HG02970 (cell line): ENCODE data around the gene CTNNA3.

Experiments
- ATAC-seq: cut with Tn5 transposase; IDR thresholded peaks from one replicate; pipeline ENCODE4 v1.9.1; 2021; ENCODE audit warnings: mild to moderate bottlenecking, moderate library complexity, moderate number of reproducible peaks; ENCODE audit not compliant: unreplicated experiment, low FRiP score

The CTNNA3 gene

GRCh38 chr10:66284621-66285020 lies 1411.4 kb downstream of the CTNNA3 start:
- ATAC-seq = no peak

DNA sequence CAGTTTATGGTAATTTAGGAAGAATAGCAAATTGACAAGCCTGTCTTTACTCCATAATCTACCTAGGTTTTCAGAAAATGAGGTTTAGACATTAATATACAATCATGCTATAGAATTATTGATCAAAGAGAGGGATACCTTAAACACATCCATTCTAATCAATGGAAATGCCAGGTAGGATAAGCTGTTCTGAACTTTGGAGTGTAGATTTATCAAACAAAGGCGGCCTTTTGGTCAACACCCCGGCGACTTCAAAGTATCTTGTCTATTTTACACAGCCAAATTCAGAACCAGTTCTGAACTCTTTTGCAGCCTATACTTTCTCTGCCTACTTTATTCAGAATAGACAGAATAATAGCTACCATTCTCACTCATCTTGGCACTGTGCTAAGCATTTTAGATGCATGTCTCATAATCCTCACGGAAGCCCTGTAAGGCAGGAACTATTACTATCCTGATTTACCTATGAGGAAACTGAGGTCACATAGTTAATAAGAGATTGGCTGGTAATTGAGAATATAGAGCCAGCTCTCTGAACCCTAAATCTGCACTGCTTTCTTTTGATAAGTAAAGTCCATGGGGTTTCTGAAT lies 1412.0 kb downstream of the CTNNA3 start:
- ATAC-seq = no peak

GRCh38 chr10:66283064-66283463 lies 1412.9 kb downstream of the CTNNA3 start:
- ATAC-seq = no peak

GRCh38 chr10:66281327-66281726 lies 1414.7 kb downstream of the CTNNA3 start:
- no peak for ATAC-seq

DNA sequence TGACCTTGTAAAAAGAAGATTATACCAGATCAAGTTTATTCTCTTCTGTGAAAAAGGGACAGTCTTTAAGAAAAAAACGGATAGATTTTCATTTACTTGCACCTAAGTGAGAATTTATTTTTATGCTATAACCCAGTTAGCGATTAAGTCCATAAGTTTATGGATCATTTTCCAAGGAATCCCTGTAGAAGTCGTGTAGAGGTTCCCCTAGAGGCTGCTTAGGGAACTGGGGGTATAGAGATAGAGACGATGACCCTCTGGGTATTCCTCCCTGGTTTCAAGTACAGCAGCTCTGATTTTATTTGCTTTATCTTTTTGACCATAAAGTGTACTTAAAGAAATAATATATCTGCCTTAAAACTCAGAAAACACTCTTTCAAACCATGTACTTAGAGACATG lies 1418.5 kb downstream of the CTNNA3 start:
- no peak for ATAC-seq

DNA sequence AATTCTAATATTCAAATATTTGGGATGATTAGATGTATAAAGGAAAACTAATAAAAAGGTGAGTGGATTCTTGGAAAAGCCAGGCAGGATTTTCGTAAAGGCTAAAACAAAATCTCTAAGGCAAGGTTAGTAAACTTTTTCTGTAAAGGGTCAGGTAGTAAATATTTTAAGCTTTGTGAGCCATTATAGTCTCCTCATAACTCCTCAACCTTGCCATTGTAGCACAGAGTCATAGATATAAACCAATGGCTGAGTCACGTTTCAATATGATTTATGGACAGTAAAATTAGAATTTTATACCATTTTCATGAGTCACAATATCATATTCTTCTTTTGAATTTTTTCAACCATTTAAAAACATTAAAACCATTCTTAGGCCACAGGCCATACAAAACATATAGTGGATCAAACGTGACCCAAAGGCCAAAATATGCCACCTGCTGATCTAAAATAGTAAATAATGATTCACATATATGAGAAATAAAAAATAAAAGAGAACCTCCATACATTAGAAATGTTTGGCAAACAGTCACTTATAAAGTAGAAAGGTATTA lies 1422.0 kb downstream of the CTNNA3 start:
- ATAC-seq = no peak

DNA sequence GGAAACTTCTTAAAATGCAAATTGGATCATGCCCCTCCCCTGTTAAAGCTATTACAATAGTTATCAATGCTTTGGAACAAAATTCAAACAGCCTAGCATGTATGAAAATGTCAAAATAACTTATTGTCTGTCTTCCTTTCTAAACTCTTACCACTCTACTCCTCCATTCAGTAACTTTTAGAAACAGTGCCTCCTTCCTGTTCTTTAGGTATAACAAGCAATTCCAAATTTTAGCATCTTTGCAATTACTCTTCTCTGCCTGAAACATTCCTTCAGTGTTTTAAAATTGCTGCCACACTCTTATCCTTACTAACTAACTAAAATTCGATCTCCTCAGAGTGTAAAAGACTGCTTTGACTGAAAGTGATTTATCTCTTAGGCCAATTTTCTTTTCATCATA lies 1430.6 kb downstream of the CTNNA3 start:
- ATAC-seq = no peak

GRCh38 chr10:66259836-66260235 lies 1436.2 kb downstream of the CTNNA3 start:
- ATAC-seq = no peak

DNA sequence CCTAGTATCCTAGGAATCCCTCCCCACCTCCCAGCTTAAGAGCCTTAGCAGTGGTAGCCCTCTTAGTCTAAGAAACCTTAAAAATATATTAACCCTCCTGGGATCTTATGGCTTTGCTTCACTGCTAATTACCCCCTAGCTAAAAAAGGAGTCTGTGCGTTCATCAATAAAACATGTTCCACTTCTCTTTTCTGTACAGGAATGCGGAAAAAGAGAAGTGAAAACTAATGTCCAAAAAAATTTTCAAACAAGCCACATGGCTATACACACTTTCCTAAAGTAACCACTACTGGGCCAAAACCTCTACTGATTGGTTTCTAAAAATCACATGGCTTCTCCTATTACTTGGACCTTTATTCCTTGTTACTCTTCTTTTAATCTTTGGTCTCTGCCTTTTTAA lies 1437.3 kb downstream of the CTNNA3 start:
- no peak for ATAC-seq

- ATAC-seq = no peak
Measured at GRCh38 chr10:66257801-66258200, 1438.2 kb downstream of the CTNNA3 start.

DNA sequence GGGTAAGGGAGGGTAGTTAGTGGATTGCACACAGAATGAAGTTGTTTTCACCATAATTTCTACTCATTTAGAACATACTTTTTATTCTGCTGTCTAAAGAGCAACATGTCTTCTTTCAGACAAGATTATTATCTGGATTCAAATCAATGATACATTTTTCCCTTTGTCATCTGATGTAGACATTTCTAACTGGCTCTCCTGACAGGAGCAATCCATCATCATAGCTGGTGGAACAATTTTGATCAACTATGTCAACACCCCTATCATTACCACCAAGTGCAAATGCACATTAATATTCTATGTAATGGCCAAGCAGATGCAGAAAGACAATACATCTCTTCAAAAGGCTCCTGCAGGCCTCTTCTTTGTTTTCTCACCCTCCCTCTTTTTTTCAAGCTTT lies 1443.0 kb downstream of the CTNNA3 start:
- no peak for ATAC-seq

GRCh38 chr10:66246177-66246576 lies 1449.8 kb downstream of the CTNNA3 start:
- no peak for ATAC-seq

- ATAC-seq = no peak
Measured at GRCh38 chr10:66244953-66245352, 1451.0 kb downstream of the CTNNA3 start.

GRCh38 chr10:66242885-66243284 lies 1453.1 kb downstream of the CTNNA3 start:
- no peak for ATAC-seq

- ATAC-seq = no peak
Measured at GRCh38 chr10:66239062-66239461, 1456.9 kb downstream of the CTNNA3 start.

DNA sequence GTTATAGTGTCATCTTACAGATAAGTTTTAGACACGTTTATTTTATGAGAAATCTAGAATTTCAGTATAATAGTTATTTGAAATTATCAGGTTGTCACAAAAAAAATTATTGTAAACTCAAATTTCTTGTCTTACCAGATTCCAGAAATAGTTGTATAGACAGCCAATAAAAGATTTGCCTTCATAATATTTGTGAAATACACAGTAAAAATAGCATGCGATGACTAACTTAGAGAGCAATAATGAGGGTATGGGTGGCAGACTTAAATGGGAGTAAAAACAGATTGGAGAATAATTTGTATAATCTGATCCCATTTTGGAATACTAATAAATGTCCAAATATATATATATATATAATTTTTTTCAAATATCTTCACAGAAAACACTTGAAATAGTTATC lies 1457.7 kb downstream of the CTNNA3 start:
- ATAC-seq = no peak

DNA sequence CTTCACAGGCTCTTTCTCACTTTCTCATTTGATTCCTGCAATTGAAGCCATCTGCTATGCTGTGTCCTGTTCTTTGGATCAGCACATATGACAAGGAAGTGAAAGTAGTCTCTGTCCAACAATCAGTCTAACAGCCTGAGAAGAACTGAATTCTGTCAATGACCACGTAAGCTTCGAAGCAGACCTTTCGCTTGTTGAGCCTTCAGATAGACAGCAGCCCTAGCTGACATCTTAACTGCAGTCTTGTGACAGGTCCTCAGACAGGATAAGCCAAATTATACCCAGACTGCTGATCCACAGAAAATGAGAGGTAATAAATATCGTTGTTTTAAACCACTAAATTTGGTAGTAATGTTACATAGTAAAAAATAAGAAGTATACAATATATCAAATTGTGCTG lies 1461.1 kb downstream of the CTNNA3 start:
- ATAC-seq = no peak

GRCh38 chr10:66228887-66229286 lies 1467.1 kb downstream of the CTNNA3 start:
- ATAC-seq = no peak

DNA sequence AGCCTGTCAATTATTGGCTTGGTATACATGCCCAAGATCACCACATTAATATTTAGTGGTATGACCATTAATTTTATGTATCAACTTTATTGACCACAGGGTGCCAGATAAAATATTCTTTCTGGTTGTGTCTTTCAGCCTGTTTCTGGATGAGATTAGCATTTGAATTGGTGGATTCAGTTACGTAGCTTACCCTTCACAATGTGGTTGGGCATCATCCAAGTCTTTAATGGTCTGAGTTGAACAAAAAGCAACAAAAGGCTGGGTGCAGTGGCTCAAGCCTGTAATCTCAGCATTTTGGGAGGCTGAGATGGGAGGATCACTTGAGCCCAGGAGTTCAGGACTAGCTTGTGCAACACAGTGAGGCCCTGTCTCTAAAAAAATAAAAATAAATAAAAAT lies 1472.3 kb downstream of the CTNNA3 start:
- no peak for ATAC-seq

GRCh38 chr10:66222462-66223046 lies 1473.4 kb downstream of the CTNNA3 start:
- no peak for ATAC-seq

GRCh38 chr10:66218981-66219587 lies 1476.9 kb downstream of the CTNNA3 start:
- ATAC-seq = no peak

DNA sequence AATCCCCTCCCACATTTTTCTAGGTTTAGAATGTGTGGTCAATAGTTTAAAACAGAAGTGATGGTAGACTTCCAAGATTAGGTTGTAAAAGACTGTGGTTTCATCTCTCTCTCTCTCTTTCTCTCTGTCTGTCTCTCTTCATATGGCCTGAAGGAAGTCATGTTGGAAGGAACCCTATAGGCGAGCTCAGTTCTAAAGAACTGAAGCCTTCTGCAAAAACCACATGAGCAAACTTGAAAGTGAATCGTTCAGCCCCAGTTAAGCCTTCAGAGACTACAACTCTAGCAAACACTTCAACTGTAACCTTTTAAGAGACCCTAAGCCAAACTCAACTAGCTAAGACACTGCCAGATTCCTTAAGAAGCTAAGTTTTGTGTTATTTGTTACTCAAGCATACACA lies 1477.7 kb downstream of the CTNNA3 start:
- no peak for ATAC-seq
